Right lobe of liver (tissue), 4 donors: ENCODE data around the gene RASSF4.

ENCODE experiments used
- CTCF ChIP-seq, 4 donors: fragments of 200-600 bp in 3 of 4; fragments of 450-650 bp in 1 of 4; IDR thresholded peaks; one replicate each; pipeline versions ENCODE4 v1.5.1 to v1.8.0; 2016 to 2022; ENCODE audit warnings: antibody characterized with exemption in 4 of 4, mild to moderate bottlenecking in 2 of 4
- POLR2A ChIP-seq: fragments of 450-650 bp; IDR thresholded peaks from one replicate; pipeline ENCODE4 v1.6.1; 2017; ENCODE audit warnings: antibody characterized with exemption, mild to moderate bottlenecking
- donor health status: DM: no; HTN: no; CAD: no.
- donor health status: DM: no; HTN: no; CAD: no.
- donor health status: DM: no; HTN: yes; CAD: no.

GRCh38 chr10:45008524-45009161 is 49.0 kb downstream of the RASSF4 start:
- TF ChIP-seq POLR2A (no peak), CTCF (IDR thresholded peaks at IDR 0.05) (peak; percentile 76 to 93 (median 85))
